Tongue (tissue), 2 donors: ENCODE data around the gene CFAP157. TPM values are rescaled to one million over a fixed set of nuclear protein-coding genes. Genes with fewer than 3 reads are reported as not detected.
A peak's percentile ranks its signal among the peaks of the same experiment; 100 is the strongest.

Source experiments
- DNase-seq: peaks from one replicate; pipeline ENCODE4 v3.0.0-alpha.2; 2015
- total RNA-seq: library from RNA; depleted of rRNA; stranded (reverse); fragments of >200 nt; gene quantifications from one replicate; pipeline ENCODE4 v1.2.3, GENCODE V29; 2014

CFAP157 gene
- total RNA-seq = not detected

- no peak for DNase-seq
Observed at GRCh38 chr9:127706836-127707241, at the start of gene CFAP157. CFAP157 (plus strand) TSS chr9:127706988; CDS start chr9:127707032, 44 bp downstream.

GRCh38 chr9:127658428-127658827 is 48.4 kb upstream of the CFAP157 start:
- DNase-seq = no peak

- peak; percentile 73 for DNase-seq
Observed at GRCh38 chr9:127660886-127661741, 45.7 kb upstream of the CFAP157 start.

GRCh38 chr9:127662617-127663016 is 44.2 kb upstream of the CFAP157 start:
- DNase-seq = no peak

GRCh38 chr9:127664324-127664677 is 42.5 kb upstream of the CFAP157 start:
- DNase-seq = no peak

- peak; percentile 25 for DNase-seq
Observed at GRCh38 chr9:127664678-127665507, 41.9 kb upstream of the CFAP157 start.

GRCh38 chr9:127667127-127667844 is 39.5 kb upstream of the CFAP157 start:
- peak; percentile 61 for DNase-seq

GRCh38 chr9:127667906-127668305 is 38.9 kb upstream of the CFAP157 start:
- DNase-seq = no peak

- DNase-seq = no peak
Observed at GRCh38 chr9:127673234-127673633, 33.6 kb upstream of the CFAP157 start.

GRCh38 chr9:127676638-127677037 is 30.1 kb upstream of the CFAP157 start:
- DNase-seq = no peak

GRCh38 chr9:127679506-127679905 is 27.3 kb upstream of the CFAP157 start:
- DNase-seq = no peak

GRCh38 chr9:127680226-127680625 is 26.6 kb upstream of the CFAP157 start:
- DNase-seq = no peak

GRCh38 chr9:127680846-127681245 is 25.9 kb upstream of the CFAP157 start:
- no peak for DNase-seq

- DNase-seq = no peak
Observed at GRCh38 chr9:127682351-127683136, 24.2 kb upstream of the CFAP157 start.

GRCh38 chr9:127683723-127684122 is 23.1 kb upstream of the CFAP157 start:
- DNase-seq = no peak

GRCh38 chr9:127684576-127684975 is 22.2 kb upstream of the CFAP157 start:
- no peak for DNase-seq

- no peak for DNase-seq
Observed at GRCh38 chr9:127686461-127687393, 20.1 kb upstream of the CFAP157 start.

GRCh38 chr9:127689329-127690000 is 17.3 kb upstream of the CFAP157 start:
- no peak for DNase-seq

GRCh38 chr9:127690735-127691134 is 16.1 kb upstream of the CFAP157 start:
- DNase-seq = no peak

- no peak for DNase-seq
Observed at GRCh38 chr9:127692071-127692470, 14.7 kb upstream of the CFAP157 start.
